Fibroblast of pulmonary artery (primary cell): ENCODE data around the gene MUC2.
A peak's percentile ranks its signal among the peaks of the same experiment; 100 is the strongest.

Source experiments
- DNase-seq: peaks from one replicate; pipeline ENCODE4 v3.0.0-alpha.2; 2010; ENCODE audit warnings: low read depth
- H3K4me3 ChIP-seq: replicated peaks from 2 replicates; pipeline ENCODE4 v1.5.1; 2011; ENCODE audit warnings: low read depth, mild to moderate bottlenecking, control low read depth, low read length, moderate library complexity
- CTCF ChIP-seq: IDR thresholded peaks from 2 replicates; pipeline ENCODE4 v1.5.1; 2011; ENCODE audit warnings: mild to moderate bottlenecking, control low read depth, low read length, inconsistent platforms; ENCODE audit errors: missing control alignments

Gene MUC2

GRCh38 chr11:1072821-1073231, 1.8 kb upstream of the MUC2 start:
- no peak for TF ChIP-seq CTCF
- no peak for DNase-seq
- no peak overlapping the region for H3K4me3 ChIP-seq

- DNase-seq: peak; percentile 82
- H3K4me3 ChIP-seq: no peak overlapping the region
- TF ChIP-seq CTCF: no peak
Measured at GRCh38 chr11:1073261-1073724, 1.4 kb upstream of the MUC2 start.

GRCh38 chr11:1073851-1074243, 827 bp upstream of the MUC2 start:
- no peak for DNase-seq
- no peak for TF ChIP-seq CTCF
- no peak overlapping the region for H3K4me3 ChIP-seq

GRCh38 chr11:1075341-1075911, 752 bp downstream of the MUC2 start:
- TF ChIP-seq CTCF: no peak
- DNase-seq: no peak
- no peak overlapping the region for H3K4me3 ChIP-seq

- no peak overlapping the region for H3K4me3 ChIP-seq
- no peak for DNase-seq
- no peak for TF ChIP-seq CTCF
Measured at GRCh38 chr11:1076061-1076665, 1.5 kb downstream of the MUC2 start.

GRCh38 chr11:1077033-1077416, 2.4 kb downstream of the MUC2 start:
- TF ChIP-seq CTCF: no peak
- DNase-seq: no peak
- no peak overlapping the region for H3K4me3 ChIP-seq
